GM12801 (cell line): ENCODE data around the gene CRIM1.

Experiments
- CTCF ChIP-seq: IDR thresholded peaks from one replicate; pipeline ENCODE4 v1.5.1; 2011; ENCODE audit warnings: control low read depth; ENCODE audit not compliant: insufficient read length; ENCODE audit errors: extremely low read depth

CRIM1 gene

GRCh38 chr2:36404318-36404717 lies 48.7 kb downstream of the CRIM1 start:
- TF ChIP-seq CTCF, result no peak

- TF ChIP-seq CTCF, result no peak
These were observed 49.2 kb downstream of the CRIM1 start for GRCh38 chr2:36404754-36405153.

- no peak for TF ChIP-seq CTCF
These were observed 49.6 kb downstream of the CRIM1 start for GRCh38 chr2:36405183-36405582.

- TF ChIP-seq CTCF, result no peak
These were observed 50.7 kb downstream of the CRIM1 start for GRCh38 chr2:36406296-36406695.

- no peak for TF ChIP-seq CTCF
These were observed 51.8 kb downstream of the CRIM1 start for GRCh38 chr2:36407413-36407812.

GRCh38 chr2:36408198-36408703 lies 52.7 kb downstream of the CRIM1 start:
- TF ChIP-seq CTCF, result no peak

GRCh38 chr2:36409335-36409734 lies 53.8 kb downstream of the CRIM1 start:
- no peak for TF ChIP-seq CTCF

GRCh38 chr2:36409935-36410334 lies 54.4 kb downstream of the CRIM1 start:
- TF ChIP-seq CTCF, result no peak
